ENCODE data around the gene AFP.

GRCh38 chr4:73450398-73451004 lies 14.5 kb downstream of the AFP start:
- no peak for TF ChIP-seq HDGF (IDR thresholded peaks at IDR 0.05)
- TF ChIP-seq SMC3 (IDR thresholded peaks at IDR 0.05; ENCODE audit: borderline replicate concordance, low read length), result no peak
- TF ChIP-seq, protein P1, sequence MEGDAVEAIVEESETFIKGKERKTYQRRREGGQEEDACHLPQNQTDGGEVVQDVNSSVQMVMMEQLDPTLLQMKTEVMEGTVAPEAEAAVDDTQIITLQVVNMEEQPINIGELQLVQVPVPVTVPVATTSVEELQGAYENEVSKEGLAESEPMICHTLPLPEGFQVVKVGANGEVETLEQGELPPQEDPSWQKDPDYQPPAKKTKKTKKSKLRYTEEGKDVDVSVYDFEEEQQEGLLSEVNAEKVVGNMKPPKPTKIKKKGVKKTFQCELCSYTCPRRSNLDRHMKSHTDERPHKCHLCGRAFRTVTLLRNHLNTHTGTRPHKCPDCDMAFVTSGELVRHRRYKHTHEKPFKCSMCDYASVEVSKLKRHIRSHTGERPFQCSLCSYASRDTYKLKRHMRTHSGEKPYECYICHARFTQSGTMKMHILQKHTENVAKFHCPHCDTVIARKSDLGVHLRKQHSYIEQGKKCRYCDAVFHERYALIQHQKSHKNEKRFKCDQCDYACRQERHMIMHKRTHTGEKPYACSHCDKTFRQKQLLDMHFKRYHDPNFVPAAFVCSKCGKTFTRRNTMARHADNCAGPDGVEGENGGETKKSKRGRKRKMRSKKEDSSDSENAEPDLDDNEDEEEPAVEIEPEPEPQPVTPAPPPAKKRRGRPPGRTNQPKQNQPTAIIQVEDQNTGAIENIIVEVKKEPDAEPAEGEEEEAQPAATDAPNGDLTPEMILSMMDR (IDR thresholded peaks at IDR 0.05 in 2 of 3, conservative IDR thresholded peaks at IDR 0.05 in 1 of 3; ENCODE audit: control insufficient read depth in 2 of 3, extremely low read depth in 1 of 3, insufficient read depth in 1 of 3, low read depth in 3 of 3, low read length in 3 of 3), result no peak
- TF ChIP-seq SIX5 (IDR thresholded peaks at IDR 0.05; ENCODE audit: low read depth, low read length, severe bottlenecking), result no peak
